Measurements from ENCODE around the gene DPP9. TPM values are rescaled to one million over a fixed set of nuclear protein-coding genes. Genes with fewer than 3 reads are reported as not detected.

The DPP9 gene
- 20.4 TPM for total RNA-seq (2013)
- 10 to 100 TPM; 12.6 to 23.8 (median 13.9) TPM for polyA plus RNA-seq
- 33.7 and 39.6 TPM in 2 replicates for polyA minus RNA-seq
- 18.8 to 59.7 (median 37.1) reads per million in 11 experiments for total RNA-seq

- peak within 1 kb of the TSS; percentile 94 to 95 for H3K4me3 Mint-ChIP-seq
- H2AFZ ChIP-seq (ENCODE audit: insufficient read depth, low read depth, low read length, poor library complexity, severe bottlenecking): peak within 1 kb of the TSS; percentile 88
- DNase-seq: peak; percentile 100
- H3K4me2 ChIP-seq (replicated peaks; ENCODE audit: extremely low read depth, low read length, poor library complexity, severe bottlenecking): peak within 1 kb of the TSS; percentile 93
- H3K9ac ChIP-seq (ENCODE audit: insufficient read depth, low read length, poor library complexity, severe bottlenecking): peak within 1 kb of the TSS; percentile 95
- H3K9me3 Mint-ChIP-seq: peaks cover 0 to under 1% (median 0%) of the 10 kb centered on the region in 7 donors
- H3K9me3 ChIP-seq (replicated peaks in 1 of 2; ENCODE audit: control insufficient read depth in 1 of 2, insufficient read depth in 1 of 2, low read length in 2 of 2): no peaks in the 10 kb centered on the region
- H3K27me3 Mint-ChIP-seq (ENCODE audit: low read depth in 3 of 3): peaks cover 0 to 9% (median 3%) of the 10 kb centered on the region in 3 donors
- peak within 1 kb of the TSS; percentile 84 to 93 (median 91) for H3K4me3 ChIP-seq (replicated peaks in 1 of 3; ENCODE audit: low read depth in 2 of 3, low read length in 3 of 3)
- H3K4me1 Mint-ChIP-seq: peaks cover 26% of the 10 kb centered on the region
- intact Hi-C loops (cut with micrococcal nuclease): loop anchor here (1.0 to 2.0 kb wide), 3 partner anchors 67 to 187 kb away; partner anchors contain the start of gene FEM1A (in 2 of the 2)
- peak within 1 kb of the TSS; percentile 64 to 83 for H3K27ac ChIP-seq (ENCODE audit: low read depth in 1 of 2, low read length in 2 of 2)
- H3K4me1 ChIP-seq (ENCODE audit: control insufficient read depth in 1 of 2, insufficient read depth in 2 of 2, low read length in 2 of 2): peaks cover 22 to 31% of the 10 kb centered on the region in 2 donors
- H3K36me3 ChIP-seq (replicated peaks in 1 of 2; ENCODE audit: control insufficient read depth in 1 of 2, insufficient read depth in 2 of 2, low read length in 2 of 2): peaks cover 24 to 31% of the 10 kb centered on the region in 2 donors
- peaks cover 15 to 27% of the 10 kb centered on the region in 2 donors for H3K36me3 Mint-ChIP-seq
- TF ChIP-seq CTCF (IDR thresholded peaks at IDR 0.05): no peak
- H4K20me1 ChIP-seq (ENCODE audit: insufficient read depth, low read length): peaks cover 32% of the 10 kb centered on the region
- WGBS (ENCODE audit: insufficient coverage): under 1% methylated on average over 48 of the region's 79 CpGs
- no peaks in the 10 kb centered on the region for H3K27me3 ChIP-seq (ENCODE audit: control insufficient read depth in 2 of 2, insufficient read depth in 2 of 2, low read length in 2 of 2)
- H3K27ac Mint-ChIP-seq: peak within 1 kb of the TSS; percentile 87 to 98 (median 95)
- H3K79me2 ChIP-seq (ENCODE audit: insufficient read depth, low read length): peaks cover 36% of the 10 kb centered on the region
Observed at GRCh38 chr19:4723595-4724514, at the start of gene DPP9. TSS of gene DPP9 (minus strand) at chr19:4723842. CDS start at chr19:4719906, 3,936 bp downstream.

- peaks cover 8 to 23% (median 23%) of the 10 kb centered on the region in 3 donors for H3K27me3 Mint-ChIP-seq (ENCODE audit: low read depth in 3 of 3)
- DNase-seq: no peak
- Histone ChIP-seq H3K9me3 (replicated peaks in 1 of 2; ENCODE audit: control insufficient read depth in 1 of 2, insufficient read depth in 1 of 2, low read length in 2 of 2) (peaks cover 0 to 4% of the 10 kb centered on the region in 2 donors), H3K9ac (ENCODE audit: insufficient read depth, low read length, poor library complexity, severe bottlenecking) (no peak overlapping the region), H3K36me3 (replicated peaks in 1 of 2; ENCODE audit: control insufficient read depth in 1 of 2, insufficient read depth in 2 of 2, low read length in 2 of 2) (no peaks in the 10 kb centered on the region), H3K4me3 (replicated peaks in 1 of 3; ENCODE audit: low read depth in 2 of 3, low read length in 3 of 3) (no peak overlapping the region), H2AFZ (ENCODE audit: insufficient read depth, low read depth, low read length, poor library complexity, severe bottlenecking) (no peak overlapping the region), H3K79me2 (ENCODE audit: insufficient read depth, low read length) (no peaks in the 10 kb centered on the region), H4K20me1 (ENCODE audit: insufficient read depth, low read length) (no peaks in the 10 kb centered on the region), H3K4me1 (ENCODE audit: control insufficient read depth in 1 of 2, insufficient read depth in 2 of 2, low read length in 2 of 2) (no peaks in the 10 kb centered on the region), H3K4me2 (replicated peaks; ENCODE audit: extremely low read depth, low read length, poor library complexity, severe bottlenecking) (no peak overlapping the region), H3K27ac (ENCODE audit: low read depth in 1 of 2, low read length in 2 of 2) (no peak overlapping the region), H3K27me3 (ENCODE audit: control insufficient read depth in 2 of 2, insufficient read depth in 2 of 2, low read length in 2 of 2) (peaks cover 0 to 3% of the 10 kb centered on the region in 2 donors)
- H3K27ac Mint-ChIP-seq: no peak overlapping the region
- H3K4me1 Mint-ChIP-seq: no peaks in the 10 kb centered on the region
- no peak overlapping the region for H3K4me3 Mint-ChIP-seq
- no peaks in the 10 kb centered on the region for H3K36me3 Mint-ChIP-seq
- WGBS (ENCODE audit: insufficient coverage): 64% methylated on average over 6 of the region's 9 CpGs
- intact Hi-C loops (cut with micrococcal nuclease): no loop called here
- H3K9me3 Mint-ChIP-seq: peaks cover 3 to 14% (median 5%) of the 10 kb centered on the region in 7 donors
- TF ChIP-seq CTCF (IDR thresholded peaks at IDR 0.05): no peak
Observed at GRCh38 chr19:4773047-4773640, 49.5 kb upstream of the DPP9 start.

All from CD14-positive monocyte (primary cell).